Activated CD4-positive, alpha-beta T cell treated with anti-CD3 and anti-CD28 coated beads, Interleukin-2, amount 50 U/mL, for 16 hours (primary cell): ENCODE data around the gene SIGLEC14.
A peak's percentile ranks its signal among the peaks of the same experiment; 100 is the strongest.
"Not testable (repeated sequence)": the region's sequence is repeated elsewhere in the genome, so short reads cannot be mapped to it uniquely, and the experiment has no call there.

Experiments
- DNase-seq: peaks from one replicate; pipeline ENCODE4 v3.0.0-alpha.2; 2020

SIGLEC14 gene

GRCh38 chr19:51646730-51647129 is at the start of gene SIGLEC14:
Gene SIGLEC14, minus strand, starts transcription at chr19:51646825. Its CDS starts 66 bp downstream, at chr19:51646759.
- not testable (repeated sequence) for DNase-seq

GRCh38 chr19:51695702-51696315 is 49.2 kb upstream of the SIGLEC14 start:
- DNase-seq, result no peak

GRCh38 chr19:51695088-51695487 is 48.5 kb upstream of the SIGLEC14 start:
- no peak for DNase-seq

GRCh38 chr19:51694318-51695085 is 47.9 kb upstream of the SIGLEC14 start:
- DNase-seq, result no peak

GRCh38 chr19:51693819-51694218 is 47.2 kb upstream of the SIGLEC14 start:
- no peak for DNase-seq

- no peak for DNase-seq
Observed at GRCh38 chr19:51693260-51693659, 46.6 kb upstream of the SIGLEC14 start, which contains the start of gene SPACA6. Gene SPACA6, plus strand, starts transcription at chr19:51693330. Its CDS starts 197 bp downstream, at chr19:51693527.

- no peak for DNase-seq
Observed at GRCh38 chr19:51692468-51692867, 45.8 kb upstream of the SIGLEC14 start.

- DNase-seq, result no peak
Observed at GRCh38 chr19:51691584-51692428, 45.2 kb upstream of the SIGLEC14 start.

GRCh38 chr19:51691074-51691583 is 44.5 kb upstream of the SIGLEC14 start:
- no peak for DNase-seq

GRCh38 chr19:51690454-51691073 is 43.9 kb upstream of the SIGLEC14 start:
- peak; percentile 48 for DNase-seq

- no peak for DNase-seq
Observed at GRCh38 chr19:51689751-51690453, 43.3 kb upstream of the SIGLEC14 start.

GRCh38 chr19:51688671-51689571 is 42.3 kb upstream of the SIGLEC14 start:
- DNase-seq, result no peak

GRCh38 chr19:51687791-51688670 is 41.4 kb upstream of the SIGLEC14 start:
- DNase-seq, result no peak

- no peak for DNase-seq
Observed at GRCh38 chr19:51686171-51686570, 39.5 kb upstream of the SIGLEC14 start.

GRCh38 chr19:51681286-51681941 is 34.8 kb upstream of the SIGLEC14 start:
- DNase-seq, result no peak

GRCh38 chr19:51680474-51680873 is 33.8 kb upstream of the SIGLEC14 start:
- DNase-seq, result no peak

- DNase-seq, result peak; percentile 57
Observed at GRCh38 chr19:51676566-51677083, 30.0 kb upstream of the SIGLEC14 start.

GRCh38 chr19:51675911-51676565 is 29.4 kb upstream of the SIGLEC14 start:
- DNase-seq, result peak; percentile 20
